OCI-LY1 (cell line): Measurements from ENCODE around the gene SLC1A3.

Source experiments
- H2AFZ ChIP-seq: fragments of 200-600 bp; sonication (generic), shearing (Covaris generic); 2 replicates; pipeline ENCODE4 v1.6.0; 2014; ENCODE audit warnings: antibody characterized with exemption, mild to moderate bottlenecking, low read length
- H3F3A ChIP-seq: fragments of 200-600 bp; sonication (generic), shearing (Covaris generic); 2 replicates; pipeline ENCODE4 v1.6.0; 2014; ENCODE audit warnings: mild to moderate bottlenecking, antibody characterized with exemption, low read length, moderate library complexity; ENCODE audit not compliant: insufficient read depth
- H3K27ac ChIP-seq: fragments of 200-600 bp; sonication (generic); 2 replicates; pipeline ENCODE4 v1.5.1; 2014; ENCODE audit warnings: low read length, mixed run types, mild to moderate bottlenecking, low read depth; ENCODE audit not compliant: poor library complexity, severe bottlenecking
- H3K27me3 ChIP-seq: fragments of 200-600 bp; sonication (generic); 2 replicates; pipeline ENCODE4 v1.6.0; 2014; ENCODE audit warnings: antibody characterized with exemption, mild to moderate bottlenecking, low read length, moderate library complexity; ENCODE audit not compliant: insufficient read depth
- H3K36me3 ChIP-seq: fragments of 200-600 bp; sonication (generic); 2 replicates; pipeline ENCODE4 v1.6.1; 2014; ENCODE audit warnings: mild to moderate bottlenecking, antibody characterized with exemption, low read length, moderate library complexity, mixed read lengths; ENCODE audit not compliant: insufficient read depth
- H3K4me1 ChIP-seq: fragments of 200-600 bp; sonication (generic); 2 replicates; pipeline ENCODE4 v1.5.1; 2014; ENCODE audit warnings: mild to moderate bottlenecking, low read length, moderate library complexity; ENCODE audit not compliant: insufficient read depth, severe bottlenecking
- H3K4me2 ChIP-seq: fragments of 200-600 bp; sonication (generic), shearing (Covaris generic); 2 replicates; pipeline ENCODE4 v1.6.1; 2014; ENCODE audit warnings: low read length
- H3K4me3 ChIP-seq: fragments of 200-600 bp; sonication (generic); 2 replicates; pipeline ENCODE4 v1.5.1; 2014; ENCODE audit warnings: low read length, low read depth, mild to moderate bottlenecking, mixed read lengths; ENCODE audit not compliant: poor library complexity, severe bottlenecking
- H3K79me2 ChIP-seq: fragments of 200-600 bp; shearing (Covaris generic); 2 replicates; pipeline ENCODE4 v1.6.1; 2016; ENCODE audit warnings: mixed run types, low read length, mixed read lengths; ENCODE audit not compliant: insufficient read depth
- H3K9ac ChIP-seq: fragments of 200-600 bp; sonication (generic), shearing (Covaris generic); 2 replicates; pipeline ENCODE4 v1.6.1; 2014; ENCODE audit warnings: mild to moderate bottlenecking, low read length, mixed read lengths
- H3K9me2 ChIP-seq: fragments of 200-600 bp; sonication (generic), shearing (Covaris generic); 2 replicates; pipeline ENCODE4 v1.6.1; 2014; ENCODE audit warnings: low read depth, mild to moderate bottlenecking, low read length, mixed read lengths
- H3K9me3 ChIP-seq: fragments of 200-600 bp; shearing (Covaris generic); 2 replicates; pipeline ENCODE4 v1.6.1; 2014; ENCODE audit warnings: low read length, mixed read lengths
- H4K20me1 ChIP-seq: fragments of 200-600 bp; sonication (generic), shearing (Covaris generic); 2 replicates; pipeline ENCODE4 v1.6.0; 2016; ENCODE audit warnings: mild to moderate bottlenecking, low read length; ENCODE audit not compliant: insufficient read depth
- CTCF ChIP-seq: fragments of 200-600 bp; sonication (generic), shearing (Covaris generic); IDR thresholded peaks from 2 replicates; pipeline ENCODE4 v1.5.1; 2017; ENCODE audit warnings: mild to moderate bottlenecking, antibody characterized with exemption, low read length, moderate library complexity, mixed read lengths
- EZH2 ChIP-seq: fragments of 200-600 bp; sonication (generic), shearing (Covaris generic); IDR thresholded peaks from 2 replicates; pipeline ENCODE4 v1.8.0; 2017; ENCODE audit warnings: borderline replicate concordance, mixed run types, mild to moderate bottlenecking, antibody characterized with exemption, low read length, moderate library complexity, mixed read lengths

SLC1A3 gene

DNA sequence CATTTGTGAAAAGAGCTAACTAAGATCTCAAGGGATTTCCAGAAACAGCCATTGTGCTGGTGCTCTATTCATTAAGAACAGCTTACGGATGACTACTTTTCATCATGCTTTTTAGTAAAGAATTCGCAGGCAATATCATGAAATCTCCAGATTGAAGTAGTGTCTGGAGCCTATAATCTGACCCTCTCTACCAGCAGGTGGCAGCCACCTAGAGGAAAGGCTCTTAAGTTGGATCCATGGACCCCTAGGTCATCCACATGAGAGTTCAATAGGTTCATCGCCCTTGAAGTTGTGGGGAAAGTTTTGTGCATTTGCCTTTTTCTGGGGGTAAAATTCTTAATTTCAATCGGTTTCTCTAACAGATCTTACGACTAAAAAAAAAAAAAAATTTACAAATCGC, 82.3 kb downstream of the SLC1A3 start:
- no peaks in the 10 kb centered on the region for H3K79me2 ChIP-seq
- no peaks in the 10 kb centered on the region for H3K9me2 ChIP-seq
- H3K4me1 ChIP-seq = peaks cover 15% of the 10 kb centered on the region
- TF ChIP-seq CTCF (peak; percentile 65), EZH2 (no peak)
- H3K36me3 ChIP-seq = no peaks in the 10 kb centered on the region
- H2AFZ ChIP-seq = no peak overlapping the region
- no peaks in the 10 kb centered on the region for H4K20me1 ChIP-seq
- H3F3A ChIP-seq = no peaks in the 10 kb centered on the region
- no peak overlapping the region for H3K4me3 ChIP-seq
- H3K27ac ChIP-seq = no peak overlapping the region
- H3K27me3 ChIP-seq = no peaks in the 10 kb centered on the region
- H3K9ac ChIP-seq = no peak overlapping the region
- H3K9me3 ChIP-seq = no peaks in the 10 kb centered on the region
- H3K4me2 ChIP-seq = no peak overlapping the region

DNA sequence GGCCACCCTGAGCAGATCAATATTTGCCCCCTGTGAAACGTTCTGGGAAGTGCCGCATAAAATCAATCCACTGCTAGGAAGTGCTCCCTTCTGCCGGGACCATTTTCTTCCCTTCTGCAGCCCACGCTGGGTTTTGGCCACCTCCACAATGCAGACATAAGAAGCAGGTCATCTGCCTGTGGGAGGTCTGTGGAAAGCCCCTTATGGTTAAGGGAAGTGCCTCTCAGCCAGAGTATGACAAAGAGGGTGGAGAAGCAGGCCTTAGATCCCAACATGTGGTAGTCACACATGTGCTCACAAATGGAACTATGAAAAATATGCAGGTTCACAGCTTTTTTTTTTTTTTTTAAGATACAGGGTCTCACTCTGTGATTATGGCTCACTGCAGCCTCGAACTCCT, 82.8 kb downstream of the SLC1A3 start:
- no peaks in the 10 kb centered on the region for H3F3A ChIP-seq
- H3K4me2 ChIP-seq = no peak overlapping the region
- H3K9me3 ChIP-seq = no peaks in the 10 kb centered on the region
- no peaks in the 10 kb centered on the region for H4K20me1 ChIP-seq
- H2AFZ ChIP-seq = no peak overlapping the region
- H3K36me3 ChIP-seq = no peaks in the 10 kb centered on the region
- H3K4me1 ChIP-seq = peaks cover 15% of the 10 kb centered on the region
- no peaks in the 10 kb centered on the region for H3K27me3 ChIP-seq
- H3K9ac ChIP-seq = no peak overlapping the region
- no peak overlapping the region for H3K27ac ChIP-seq
- H3K79me2 ChIP-seq = no peaks in the 10 kb centered on the region
- H3K4me3 ChIP-seq = no peak overlapping the region
- no peaks in the 10 kb centered on the region for H3K9me2 ChIP-seq
- TF ChIP-seq EZH2 (no peak), CTCF (no peak)

GRCh38 chr5:36690041-36690961, 83.9 kb downstream of the SLC1A3 start:
- H4K20me1 ChIP-seq = no peaks in the 10 kb centered on the region
- H3K9ac ChIP-seq = peak overlapping the region; percentile 66
- TF ChIP-seq EZH2 (no peak), CTCF (peak; percentile 72)
- H3K27ac ChIP-seq = no peak overlapping the region
- H3K27me3 ChIP-seq = no peaks in the 10 kb centered on the region
- H3K9me3 ChIP-seq = no peaks in the 10 kb centered on the region
- H3F3A ChIP-seq = no peaks in the 10 kb centered on the region
- H3K79me2 ChIP-seq = no peaks in the 10 kb centered on the region
- peaks cover 15% of the 10 kb centered on the region for H3K4me1 ChIP-seq
- H2AFZ ChIP-seq = peak overlapping the region; percentile 93; the same call in 1 of the 2 replicates
- no peaks in the 10 kb centered on the region for H3K36me3 ChIP-seq
- no peaks in the 10 kb centered on the region for H3K9me2 ChIP-seq
- peak overlapping the region; percentile 69 for H3K4me3 ChIP-seq
- H3K4me2 ChIP-seq = peak overlapping the region; percentile 89
